C4-2B (cell line): ENCODE results near the gene BTRC.

Source experiments
- CTCF ChIP-seq: fragments of 450-650 bp; conservative IDR thresholded peaks from 2 replicates; pipeline ENCODE4 v1.5.1; 2017; ENCODE audit warnings: mild to moderate bottlenecking
- ZFX ChIP-seq: fragments of 450-650 bp; IDR thresholded peaks from 2 replicates; pipeline ENCODE4 v1.6.1; 2017

DNA sequence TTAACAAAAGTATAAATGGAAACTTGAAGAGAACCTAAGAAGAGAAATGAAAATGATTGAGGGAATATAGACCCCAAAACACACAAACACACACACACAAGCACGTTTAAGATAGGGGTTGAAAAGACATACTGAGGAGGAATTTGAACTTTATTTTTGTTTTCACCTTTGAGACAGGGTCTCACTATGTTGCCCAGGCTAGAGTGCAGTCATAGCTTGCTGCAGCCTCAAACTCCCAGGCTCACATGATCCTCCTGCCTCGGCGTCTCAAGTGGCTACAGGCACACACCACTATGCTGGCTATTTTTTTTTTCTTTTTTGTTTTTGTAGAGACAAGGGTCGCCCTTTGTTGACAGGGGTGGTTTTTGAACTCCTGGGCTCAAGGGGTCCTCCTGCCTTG, 4.0 kb downstream of the BTRC start:
- TF ChIP-seq CTCF (no peak), ZFX (no peak)
